Retina (tissue), 1 donor: ENCODE measurements around the gene INSC.
"Not testable (repeated sequence)": the region's sequence is repeated elsewhere in the genome, so short reads cannot be mapped to it uniquely, and the experiment has no call there.

Experiments used
- DNase-seq: peaks from one replicate; pipeline ENCODE4 v3.0.0-alpha.2; 2016

INSC gene, protein sequence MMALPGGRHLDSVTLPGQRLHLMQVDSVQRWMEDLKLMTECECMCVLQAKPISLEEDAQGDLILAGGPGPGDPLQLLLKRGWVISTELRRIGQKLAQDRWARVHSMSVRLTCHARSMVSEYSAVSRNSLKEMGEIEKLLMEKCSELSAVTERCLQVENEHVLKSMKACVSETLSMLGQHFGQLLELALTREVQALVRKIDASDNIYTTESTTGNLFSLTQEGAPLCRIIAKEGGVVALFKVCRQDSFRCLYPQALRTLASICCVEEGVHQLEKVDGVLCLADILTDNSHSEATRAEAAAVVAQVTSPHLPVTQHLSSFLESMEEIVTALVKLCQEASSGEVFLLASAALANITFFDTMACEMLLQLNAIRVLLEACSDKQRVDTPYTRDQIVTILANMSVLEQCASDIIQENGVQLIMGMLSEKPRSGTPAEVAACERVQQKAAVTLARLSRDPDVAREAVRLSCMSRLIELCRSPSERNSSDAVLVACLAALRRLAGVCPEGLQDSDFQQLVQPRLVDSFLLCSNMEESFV

DNA sequence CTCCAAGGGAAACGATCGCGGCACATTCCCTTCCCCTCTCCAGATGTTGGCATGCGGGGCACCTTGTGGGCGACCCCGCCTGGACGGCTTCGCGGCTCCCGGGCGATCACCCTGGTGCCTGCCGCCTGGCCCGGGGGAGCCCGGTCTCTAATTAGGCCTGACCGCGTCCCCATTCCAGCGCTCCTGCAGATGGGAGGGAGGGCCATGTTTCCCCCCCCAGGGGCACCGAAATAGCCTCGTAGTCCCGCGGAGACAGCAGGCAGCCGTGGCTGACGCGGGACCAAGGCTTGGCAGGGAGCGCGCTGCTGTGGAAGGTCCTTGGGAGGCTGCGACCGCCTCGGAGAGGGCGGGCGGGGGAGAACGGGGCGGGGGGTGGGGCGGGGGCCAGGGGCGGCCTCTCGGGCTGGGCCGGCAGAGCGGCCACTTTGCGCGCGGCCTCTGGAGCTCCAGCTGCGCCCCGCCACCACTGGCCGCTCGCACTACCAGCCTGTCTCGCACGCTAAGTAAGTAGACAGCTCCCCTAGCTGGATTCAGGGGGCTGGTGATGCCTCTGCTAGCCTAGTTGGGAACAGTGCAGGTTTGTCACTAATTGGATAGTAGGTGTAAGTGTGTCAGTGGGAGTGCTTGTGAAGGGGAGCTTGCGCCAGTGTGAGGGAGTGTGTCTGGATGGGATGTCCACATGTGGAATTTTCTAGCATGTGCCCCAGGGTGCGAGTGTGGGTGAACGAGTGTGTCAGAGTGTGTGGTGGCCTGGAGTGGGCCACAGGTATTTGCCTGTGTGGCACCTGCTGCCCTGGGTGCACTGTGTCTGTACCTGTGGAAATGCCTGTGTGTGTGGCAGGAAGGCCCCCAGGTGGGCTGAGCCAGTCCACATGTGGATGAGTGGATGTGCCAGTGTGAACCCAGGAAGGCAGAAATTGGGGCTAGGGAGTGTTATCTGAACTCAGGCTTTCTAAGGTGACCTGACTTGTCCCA is at the start of gene INSC:
INSC (plus strand) TSS at position 423 of the 975 bp plus-strand sequence. CDS start 34,252 bp downstream, outside the sequence.
- peak; percentile 66 for DNase-seq

DNA sequence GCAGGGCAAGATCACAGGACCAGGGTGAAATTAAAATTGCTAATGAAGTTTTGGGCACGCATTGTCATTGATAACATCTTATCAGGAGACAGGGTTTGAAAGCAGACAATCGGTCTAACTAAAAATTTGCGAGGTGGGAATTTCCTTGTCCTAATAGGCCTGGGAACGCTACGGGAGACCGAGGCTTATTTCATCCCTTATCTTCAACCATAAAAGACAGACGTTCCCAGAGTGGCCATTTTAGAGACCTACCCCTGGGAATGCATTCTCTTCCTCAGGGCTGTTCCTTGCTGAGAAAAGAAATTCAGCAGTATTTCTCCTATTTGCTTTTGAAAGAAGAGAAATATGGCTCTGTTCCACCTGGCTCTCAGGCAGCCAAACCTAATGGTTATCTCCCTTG is 45.0 kb upstream of the INSC start:
- not testable (repeated sequence) for DNase-seq

DNA sequence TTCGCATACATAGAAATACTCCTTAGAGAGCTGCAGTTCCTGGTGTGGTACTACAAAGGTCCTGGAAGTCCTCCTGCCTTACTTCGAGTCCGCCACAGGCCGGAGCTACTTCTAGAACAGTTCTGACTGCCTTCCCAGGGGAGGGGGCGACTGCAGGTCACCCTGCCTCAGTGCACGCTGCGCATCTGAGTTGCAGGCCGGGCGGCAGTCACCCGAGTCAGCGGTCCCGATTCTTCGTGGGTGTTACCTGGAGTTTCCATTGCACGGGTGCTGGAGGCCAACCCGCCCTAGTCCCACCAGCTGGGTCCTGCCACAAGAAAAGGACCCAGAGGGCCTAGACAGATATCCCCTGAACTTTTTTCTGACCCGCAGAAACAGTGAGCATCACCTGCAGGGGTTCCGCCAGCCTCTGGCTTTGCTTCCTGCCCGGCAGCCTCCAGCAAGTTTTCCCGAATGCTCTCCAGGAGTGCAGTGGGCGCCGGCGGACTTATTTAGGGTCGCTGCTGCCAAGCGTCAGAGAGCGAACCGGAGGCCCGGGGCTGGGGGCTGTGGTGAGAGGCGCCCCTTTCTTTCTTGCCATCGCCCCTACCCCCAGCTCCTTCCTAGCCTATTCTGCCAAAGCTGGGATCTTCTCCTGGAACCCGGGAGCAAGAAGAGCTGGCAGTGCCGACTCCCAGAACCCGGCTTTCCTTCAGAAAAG is 43.0 kb upstream of the INSC start:
- DNase-seq, result no peak

DNA sequence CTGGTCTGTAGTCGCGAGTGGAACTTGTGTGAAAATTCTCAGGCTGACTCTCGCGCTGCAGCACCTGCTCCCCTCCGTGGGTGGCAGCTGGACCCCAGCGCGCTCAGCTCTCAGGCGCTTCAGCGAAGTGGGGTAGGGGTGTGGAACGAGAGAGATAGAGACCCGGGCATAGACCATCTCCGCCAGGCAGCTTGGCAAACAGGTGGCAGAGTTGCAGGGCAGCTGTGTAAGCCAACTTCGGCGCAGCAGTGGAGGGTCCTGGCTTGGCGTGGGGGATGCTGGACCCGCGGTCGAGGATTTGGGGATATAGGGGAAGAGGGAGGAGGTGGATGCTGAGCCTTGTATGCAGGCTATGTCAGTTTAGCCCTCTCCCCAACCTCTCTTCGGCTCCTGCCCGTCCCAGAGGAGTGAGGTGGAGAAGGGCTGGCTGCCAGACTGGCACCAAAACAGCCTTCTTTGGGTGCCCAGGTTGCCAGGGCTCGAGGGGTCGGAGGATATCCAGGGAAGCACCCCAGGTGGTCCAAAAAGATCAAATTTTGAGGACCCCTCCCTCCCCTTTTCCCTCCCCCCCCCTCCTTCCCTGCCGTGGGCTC is 42.1 kb upstream of the INSC start:
- DNase-seq, result no peak

DNA sequence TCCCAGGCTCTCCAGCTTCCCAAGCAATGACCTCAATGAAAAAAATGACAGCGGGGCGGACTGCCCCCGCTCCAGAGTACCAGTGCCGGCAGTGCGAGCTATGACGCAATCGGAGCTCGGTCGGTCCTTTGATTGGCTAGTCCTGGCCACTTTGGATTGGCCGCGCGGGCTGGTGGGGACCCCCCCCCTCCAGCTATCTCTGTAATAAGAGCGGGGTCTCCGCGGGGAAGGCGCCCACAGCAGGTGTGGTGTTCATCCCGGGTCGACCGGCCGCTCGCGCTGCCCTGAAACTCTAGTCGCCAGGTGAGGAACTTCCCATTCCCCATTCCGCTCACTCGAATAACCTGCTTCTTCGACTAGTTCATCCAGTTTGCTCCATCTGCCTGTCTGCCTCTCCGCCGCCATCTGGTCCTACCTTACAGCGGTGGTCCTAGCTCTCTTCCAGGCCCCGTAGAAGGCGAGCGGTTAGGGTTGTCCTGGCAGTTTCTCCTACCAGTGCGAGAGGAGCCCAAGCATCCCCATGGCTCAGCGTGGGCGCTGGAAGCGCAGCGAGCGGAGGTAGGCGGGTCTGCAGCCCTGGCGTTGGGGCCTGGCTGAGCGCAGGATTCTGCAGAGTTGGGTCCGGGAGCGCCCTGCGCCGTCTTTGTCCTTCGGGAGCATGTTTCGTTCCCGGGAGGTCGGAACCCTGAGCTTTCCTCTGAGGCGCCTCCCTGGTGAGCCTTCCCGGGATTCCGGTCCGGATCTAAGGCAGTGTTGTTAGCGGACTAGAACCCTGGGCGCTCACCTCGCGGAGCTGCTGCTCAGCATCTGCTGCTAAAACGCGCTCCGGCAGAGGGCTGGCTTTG is 41.1 kb upstream of the INSC start, which contains the start of gene CALCB:
CALCB (plus strand) TSS at position 233 of the 845 bp plus-strand sequence. CDS start 1,126 bp downstream, outside the sequence.
- peak; percentile 87 for DNase-seq

DNA sequence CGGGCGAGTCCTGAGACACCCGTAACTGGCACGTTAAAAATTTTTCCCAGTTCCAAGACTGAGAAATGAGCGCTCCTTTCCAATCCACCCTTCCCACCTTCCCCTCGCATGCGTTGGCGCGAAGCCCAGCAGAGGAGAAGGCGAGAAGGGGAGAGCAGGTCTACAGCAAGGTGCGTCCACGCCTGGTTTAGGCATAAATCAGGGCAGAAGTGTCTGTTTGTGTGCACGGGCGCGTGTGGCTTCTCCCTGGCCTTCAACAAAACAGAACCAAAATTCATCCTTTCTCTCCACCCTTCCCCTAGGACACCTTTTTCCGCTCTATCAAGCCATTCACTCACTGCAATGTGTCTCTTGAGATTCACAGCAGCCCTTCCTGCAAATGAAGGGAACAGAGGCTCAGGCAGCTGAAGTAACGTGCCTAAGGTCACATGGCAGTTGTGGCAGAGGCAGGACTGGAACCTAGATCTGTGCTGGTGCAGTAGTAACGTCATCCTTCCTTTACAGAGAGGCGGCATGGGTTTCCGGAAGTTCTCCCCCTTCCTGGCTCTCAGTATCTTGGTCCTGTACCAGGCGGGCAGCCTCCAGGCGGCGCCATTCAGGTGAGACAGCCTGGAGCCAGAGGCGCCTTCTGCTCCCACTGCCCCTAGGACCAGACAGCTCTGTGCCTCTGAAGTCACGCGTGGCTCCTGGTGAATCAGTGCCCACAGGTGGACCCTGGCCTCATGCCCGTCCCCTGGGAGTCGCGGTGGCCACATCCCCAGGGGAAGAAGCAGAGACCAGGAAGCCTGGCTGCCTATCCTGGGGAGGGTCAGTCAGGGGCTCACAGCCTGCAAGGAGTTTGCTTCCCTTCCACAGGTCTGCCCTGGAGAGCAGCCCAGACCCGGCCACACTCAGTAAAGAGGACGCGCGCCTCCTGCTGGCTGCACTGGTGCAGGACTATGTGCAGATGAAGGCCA is 40.2 kb upstream of the INSC start:
- peak; percentile 94 for DNase-seq

DNA sequence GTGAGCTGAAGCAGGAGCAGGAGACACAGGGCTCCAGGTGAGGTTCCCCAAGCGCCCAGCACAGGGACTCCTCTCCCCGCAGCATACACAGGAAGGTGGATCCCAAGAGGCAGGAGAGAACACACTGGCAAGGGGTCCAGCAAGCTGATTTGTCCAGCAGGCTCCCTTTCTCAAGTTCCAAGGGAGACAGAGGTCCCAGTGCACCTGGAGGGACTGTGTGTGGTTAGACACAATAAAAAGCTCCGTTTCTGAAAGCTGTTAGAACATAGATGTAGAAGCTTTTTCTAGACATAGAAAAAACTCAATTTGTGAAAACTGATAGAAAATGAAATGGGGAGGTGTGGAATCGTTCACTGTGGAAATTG is 39.6 kb upstream of the INSC start:
- DNase-seq, result no peak

DNA sequence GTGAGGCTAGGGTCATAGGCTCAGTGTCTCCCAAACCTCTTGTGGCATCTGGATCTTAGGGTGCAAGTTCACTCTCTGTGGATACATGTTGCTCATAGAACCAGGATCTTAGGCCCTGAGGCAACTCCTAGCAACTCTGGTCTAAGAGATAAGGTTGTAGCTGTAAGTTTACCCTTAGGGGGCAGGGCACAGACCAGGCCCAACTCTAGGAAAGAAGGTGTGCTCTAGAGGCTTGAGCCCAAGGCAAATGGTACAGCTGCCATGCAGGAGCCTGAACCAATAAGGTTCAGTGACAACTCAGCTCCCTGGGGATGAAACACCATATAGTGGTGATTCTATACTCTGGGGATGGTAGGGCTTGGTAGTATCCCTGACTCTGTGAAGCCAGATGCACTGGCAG is 23.5 kb upstream of the INSC start:
- no peak for DNase-seq

DNA sequence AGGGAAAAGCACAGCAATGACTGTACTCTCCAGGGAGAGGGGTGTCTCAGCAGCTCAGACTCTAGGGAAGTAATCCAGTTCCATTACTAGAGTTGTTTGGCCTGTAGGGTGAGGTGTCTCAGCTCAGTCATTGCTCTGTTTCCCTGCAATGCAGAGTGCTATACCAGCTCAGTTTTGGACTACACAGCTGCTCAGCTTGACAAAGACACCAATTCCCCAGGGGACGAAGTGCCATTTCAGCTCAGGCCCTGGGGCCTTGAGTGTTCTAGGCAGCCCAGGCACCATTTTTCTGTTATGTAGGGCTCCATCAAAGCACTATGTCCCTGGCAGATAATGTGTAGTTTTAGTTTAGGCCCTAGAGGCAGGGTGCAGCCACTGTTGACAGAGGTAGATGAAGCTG is 23.1 kb upstream of the INSC start:
- no peak for DNase-seq

DNA sequence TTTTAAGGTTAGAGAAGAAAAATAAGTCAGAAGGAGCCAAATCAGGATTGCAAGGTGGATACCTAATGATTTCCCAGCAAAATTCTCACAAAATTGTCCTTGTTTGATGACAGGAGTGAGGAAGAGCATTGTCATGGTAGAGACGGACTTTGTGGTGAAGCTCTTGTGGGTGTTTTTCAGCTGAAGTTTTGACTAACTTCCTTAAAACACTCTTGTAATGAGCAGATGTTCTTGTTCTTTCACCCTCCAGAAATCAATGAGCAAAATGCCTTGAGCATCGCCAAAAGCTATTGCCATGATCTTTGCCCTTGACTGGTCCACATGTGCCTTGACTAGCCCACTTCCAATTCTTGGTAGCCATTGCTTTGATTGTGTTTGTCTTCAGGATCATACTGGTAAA is 21.3 kb upstream of the INSC start:
- no peak for DNase-seq

DNA sequence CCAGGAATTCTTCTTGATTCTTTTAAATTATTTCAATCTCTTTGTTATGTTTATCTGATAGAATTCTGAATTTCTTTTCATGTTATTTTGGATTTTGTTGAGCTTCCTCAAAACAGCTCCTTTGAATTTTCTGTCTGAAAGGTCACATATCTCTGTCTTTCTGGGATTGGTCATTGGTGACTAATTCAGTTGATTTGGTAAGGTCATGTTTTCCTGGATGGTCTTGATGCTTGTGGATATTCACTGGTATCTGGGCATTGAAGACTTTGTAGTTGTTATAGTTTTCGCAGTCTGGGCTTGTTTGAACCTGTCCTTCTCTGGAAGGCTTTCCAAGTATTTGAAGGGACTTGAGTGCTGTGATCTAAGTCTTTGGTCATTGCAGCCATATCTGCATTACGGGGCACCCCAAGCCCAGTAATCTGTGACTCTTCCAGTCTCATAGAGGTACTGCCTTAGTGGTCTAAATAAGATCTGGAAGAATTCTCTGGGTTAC is 18.9 kb upstream of the INSC start:
- DNase-seq, result no peak

DNA sequence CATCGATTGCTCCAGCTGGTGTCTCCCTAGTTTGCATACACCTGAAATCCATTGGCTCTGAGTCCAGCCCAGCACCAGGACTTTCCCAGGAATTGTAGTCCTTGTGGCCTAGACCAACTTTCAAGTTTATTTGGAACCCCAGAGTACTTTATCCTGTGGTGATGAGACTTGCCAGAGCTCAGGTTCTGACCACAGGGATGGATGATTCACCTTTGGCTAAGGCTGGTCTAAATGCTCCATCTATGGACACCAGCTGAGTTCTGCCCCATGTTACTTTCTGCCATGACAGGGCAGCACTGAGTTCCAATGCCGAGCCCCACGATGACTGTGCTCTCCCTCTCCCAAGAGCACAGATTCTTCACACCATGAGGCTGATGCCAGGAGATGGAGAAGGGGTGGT is 17.3 kb upstream of the INSC start:
- DNase-seq, result no peak

DNA sequence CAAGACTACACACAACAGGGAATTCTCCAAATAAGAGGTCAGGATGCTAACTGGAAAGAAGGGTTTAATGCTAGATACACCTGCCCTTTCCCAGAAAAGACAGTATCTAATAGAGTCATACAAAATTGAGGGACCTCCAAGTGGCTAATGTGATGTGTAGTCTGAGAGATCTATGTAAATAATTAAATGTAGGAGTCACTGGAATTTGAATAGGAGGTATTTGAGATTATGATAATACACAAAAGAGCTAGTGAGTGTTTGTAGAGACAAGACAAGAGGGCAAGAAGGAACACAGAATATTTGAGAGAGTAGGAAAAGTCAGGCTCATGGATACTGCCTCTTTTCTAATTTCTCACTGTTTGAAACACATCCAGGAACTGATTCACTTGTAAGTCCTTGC is 15.5 kb upstream of the INSC start:
- DNase-seq, result no peak

DNA sequence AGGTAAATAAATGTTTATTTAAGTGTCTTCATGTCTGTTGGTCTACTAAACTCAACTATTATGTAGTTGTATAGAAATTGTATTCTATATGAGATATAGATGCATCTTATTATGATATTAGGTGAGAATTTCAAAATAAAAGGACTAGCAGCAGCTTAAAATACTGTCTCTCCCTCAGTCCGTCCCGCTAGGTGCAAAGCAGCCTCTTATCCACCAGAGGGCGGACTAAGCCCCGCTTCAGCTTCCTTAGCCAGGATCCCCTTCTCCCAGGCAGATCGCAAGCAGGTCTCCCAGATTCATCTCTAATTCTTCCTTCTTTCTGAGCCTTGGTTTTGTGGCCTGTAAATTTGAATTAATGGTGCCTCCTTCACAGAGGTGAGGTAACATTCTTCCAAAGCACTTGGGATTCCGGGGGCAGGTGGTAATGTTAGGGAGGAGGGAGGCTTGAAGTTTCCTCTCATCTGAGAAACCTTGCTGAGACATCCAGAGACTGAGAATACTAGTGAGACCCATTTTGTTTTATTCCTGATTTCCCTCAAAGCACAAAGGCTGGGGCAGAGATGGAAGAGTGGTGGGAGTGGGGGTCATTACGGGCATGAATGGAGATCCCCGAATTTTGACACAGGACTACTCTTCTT is 13.5 kb upstream of the INSC start:
- peak; percentile 84 for DNase-seq

DNA sequence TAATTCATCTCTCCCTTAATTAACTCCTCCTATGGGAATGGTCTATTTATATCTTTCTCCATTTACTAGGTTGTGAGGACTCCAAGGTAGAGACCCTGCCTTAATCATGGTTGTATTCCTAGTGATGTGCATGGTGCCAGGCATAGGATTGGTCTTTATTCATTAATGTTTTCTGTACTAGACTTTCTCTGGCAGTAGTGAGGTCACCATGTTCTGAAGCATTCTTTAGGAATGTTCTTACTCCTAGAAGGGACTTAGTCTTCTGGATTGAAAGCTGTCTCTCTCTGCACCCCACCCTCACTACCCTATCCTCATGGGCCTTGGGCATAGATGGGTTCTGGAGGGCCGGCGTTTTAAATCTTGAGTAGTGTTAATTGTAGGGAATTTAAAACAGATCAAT is 10.6 kb upstream of the INSC start:
- DNase-seq, result no peak

DNA sequence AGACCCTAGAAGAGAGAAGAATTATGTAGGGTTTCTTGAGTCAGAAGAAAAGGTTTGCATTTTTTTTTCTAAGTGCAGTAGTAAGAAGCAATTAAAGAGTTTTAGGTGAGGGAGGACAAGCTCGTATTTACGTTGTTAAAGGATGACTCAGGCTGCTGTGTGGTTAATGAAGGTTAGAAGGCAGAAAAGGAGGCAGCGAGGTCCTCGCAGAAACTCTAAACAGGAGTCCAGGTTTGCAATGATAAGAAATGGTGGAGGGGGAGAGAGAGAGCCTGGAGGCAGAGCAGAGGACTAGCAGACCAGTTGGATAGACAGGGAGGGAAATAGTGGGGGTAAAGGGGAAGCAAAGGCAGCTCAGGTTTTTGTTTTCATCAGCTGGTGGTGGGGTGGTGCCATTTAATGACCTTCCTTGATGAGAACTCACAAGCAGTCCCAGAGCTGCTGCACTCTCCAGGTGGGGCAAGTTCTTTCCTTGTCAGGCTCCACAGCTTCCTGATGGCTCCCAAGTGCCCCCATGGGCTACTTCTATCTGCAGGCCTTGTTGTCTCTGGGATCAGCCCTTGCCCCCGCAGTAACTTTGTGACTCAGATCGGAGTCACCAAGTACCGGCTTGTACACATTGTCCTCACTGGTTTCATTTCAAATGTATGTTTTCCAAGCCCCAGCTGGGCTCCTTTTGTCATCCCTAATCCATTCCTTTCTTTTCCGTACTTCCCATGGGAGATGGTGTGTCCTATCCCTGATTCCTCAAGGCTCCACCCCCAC is 8.3 kb upstream of the INSC start:
- no peak for DNase-seq

DNA sequence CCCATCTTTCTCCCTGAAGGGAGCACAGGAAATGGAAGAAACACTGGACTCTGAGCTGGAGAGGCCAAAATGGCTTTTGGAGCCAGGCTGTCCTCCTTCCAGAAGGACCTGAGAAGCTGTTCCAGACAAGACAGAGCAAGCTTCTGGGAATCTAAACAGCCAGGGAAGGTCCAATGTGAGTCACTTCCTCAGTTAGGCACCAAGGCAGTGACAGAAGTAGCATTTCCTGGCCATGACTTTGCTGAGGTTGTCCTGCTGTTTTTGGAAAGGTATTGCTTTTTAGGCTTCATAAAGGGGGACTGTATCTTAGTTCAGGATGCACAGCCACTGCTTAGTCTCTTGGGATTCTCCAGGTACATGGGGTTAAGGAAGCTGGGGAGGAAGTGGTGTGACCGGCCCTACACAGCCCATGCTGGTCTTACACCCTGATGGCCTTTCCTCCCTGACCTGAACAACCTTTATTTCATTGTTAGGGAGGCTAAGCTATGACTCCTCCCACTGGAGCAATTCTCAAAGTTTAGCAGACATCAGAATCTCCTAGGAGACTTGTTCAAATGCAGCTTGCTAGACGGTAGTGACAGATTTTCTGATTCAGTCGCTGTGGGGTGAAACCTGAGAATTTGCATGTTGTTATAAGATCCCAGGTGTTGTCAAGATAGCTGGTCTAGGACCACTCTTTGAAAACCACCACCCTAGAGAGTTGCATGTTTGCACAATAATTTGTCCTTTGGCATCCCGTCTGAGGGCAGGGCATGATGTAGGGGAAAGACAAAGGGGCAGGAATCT is 6.8 kb upstream of the INSC start:
- no peak for DNase-seq

DNA sequence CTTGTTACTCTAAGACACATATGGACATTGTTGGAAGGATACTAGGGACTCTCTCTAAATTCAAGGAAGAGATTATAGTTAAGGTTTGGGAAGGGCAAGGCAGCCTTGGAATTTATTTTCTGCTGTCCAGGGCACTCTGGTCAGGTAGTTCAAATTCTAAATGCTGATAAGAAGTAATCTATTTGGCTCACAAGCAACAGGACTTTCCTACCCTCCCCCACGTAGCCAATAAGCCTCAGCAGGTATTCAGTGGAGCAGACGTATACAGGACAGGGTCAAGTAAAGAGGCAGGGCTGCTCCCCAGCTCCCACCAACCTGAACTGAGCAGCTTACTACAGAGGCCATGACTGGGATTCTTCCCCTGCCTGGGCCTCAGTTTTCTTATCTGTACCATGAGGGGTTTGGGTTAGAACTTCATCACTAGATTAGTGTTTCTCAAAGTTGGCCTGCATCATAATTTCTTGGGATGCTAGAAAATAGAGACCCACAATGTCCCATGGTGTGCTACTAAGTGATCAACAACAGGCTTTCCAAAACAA is 6.1 kb upstream of the INSC start:
- no peak for DNase-seq
